ENCODE measurements around the gene NLGN4X. TPM values are rescaled to one million over a fixed set of nuclear protein-coding genes. Genes with fewer than 3 reads are reported as not detected.

NLGN4X gene
- total and polyA plus RNA-seq, 2 donors (not counting 3 experiments of a cell fraction or from before 2014, with no cell fraction given): 0.03 TPM; not detected in 1

- Histone ChIP-seq H3K79me2 (ENCODE audit: control insufficient read depth, insufficient read depth, low read length) (no peaks in the 10 kb centered on the region), H3K4me3 (replicated peaks in 1 of 3; ENCODE audit: insufficient read depth in 1 of 3, low read depth in 1 of 3, low read length in 3 of 3) (no peak overlapping the region), H4K20me1 (replicated peaks; ENCODE audit: control insufficient read depth, extremely low read depth, insufficient read depth, low read length) (no peaks in the 10 kb centered on the region), H3K9me1 (replicated peaks; ENCODE audit: control insufficient read depth, extremely low read depth, insufficient read depth, low read length) (no peaks in the 10 kb centered on the region), H3K9ac (replicated peaks; ENCODE audit: extremely low read depth, insufficient read depth, low read length) (no peak overlapping the region), H3K27ac (ENCODE audit: insufficient read depth, low read depth, low read length) (no peak overlapping the region), H3K4me2 (ENCODE audit: insufficient read depth, low read length) (no peak overlapping the region), H2AFZ (ENCODE audit: low read depth, low read length) (no peak overlapping the region), H3K27me3 (ENCODE audit: control insufficient read depth in 2 of 2, insufficient read depth in 2 of 2, low read length in 2 of 2) (no peaks in the 10 kb centered on the region), H3K36me3 (ENCODE audit: control insufficient read depth in 2 of 2, extremely low read depth in 1 of 2, insufficient read depth in 2 of 2, low read length in 2 of 2) (no peaks in the 10 kb centered on the region), H3K4me1 (ENCODE audit: control insufficient read depth, extremely low read depth, insufficient read depth, low read length) (no peaks in the 10 kb centered on the region), H3K9me3 (replicated peaks; ENCODE audit: control insufficient read depth, insufficient read depth, low read length) (no peaks in the 10 kb centered on the region)
- BruUV-seq (replicated peaks): no TSS peak
- CTCF ChIA-PET: no interaction called here
- POLR2A ChIA-PET: no interaction called here
- TF ChIP-seq POLR2AphosphoS5 (IDR thresholded peaks at IDR 0.05; ENCODE audit: insufficient read depth, low read depth, low read length): no peak
- no peak for TF ChIP-seq MAX (IDR thresholded peaks at IDR 0.05; ENCODE audit: insufficient read depth, insufficient read length)
- no peak for TF ChIP-seq FOS (IDR thresholded peaks at IDR 0.05; ENCODE audit: borderline replicate concordance, insufficient read depth, low read length)
- TF ChIP-seq MYC (IDR thresholded peaks at IDR 0.05; ENCODE audit: low read depth, low read length): no peak
- no peak for TF ChIP-seq CTCF (IDR thresholded peaks at IDR 0.05; ENCODE audit: extremely low read depth in 1 of 2, insufficient read depth in 1 of 2, low read depth in 1 of 2, low read length in 2 of 2)
- no peak for TF ChIP-seq EZH2 (IDR thresholded peaks at IDR 0.05; ENCODE audit: borderline replicate concordance, low read depth, low read length, severe bottlenecking)
- no peak for TF ChIP-seq POLR2A (IDR thresholded peaks at IDR 0.05; ENCODE audit: low read depth, low read length)
- dilution Hi-C loops (cut with MboI; ENCODE audit: extremely low pct_ligation_motif_present, low sequenced_read_pairs) (no loop called here), intact Hi-C loops (cut with micrococcal nuclease) (no loop called here)
- FAIRE-seq (no peak), DNase-seq (ENCODE audit: low read depth, low spot score) (no peak)
These were observed 179.5 kb downstream of the NLGN4X start for GRCh38 chrX:6049132-6049531.

Measured in endothelial cell of umbilical vein (primary cell).